GM18867 (cell line): ENCODE results near the gene DLG2.

ENCODE experiments used
- ATAC-seq: cut with Tn5 transposase; IDR thresholded peaks from one replicate; pipeline ENCODE4 v1.9.1; 2021; ENCODE audit warnings: mild to moderate bottlenecking, moderate library complexity; ENCODE audit not compliant: unreplicated experiment

Gene DLG2

DNA sequence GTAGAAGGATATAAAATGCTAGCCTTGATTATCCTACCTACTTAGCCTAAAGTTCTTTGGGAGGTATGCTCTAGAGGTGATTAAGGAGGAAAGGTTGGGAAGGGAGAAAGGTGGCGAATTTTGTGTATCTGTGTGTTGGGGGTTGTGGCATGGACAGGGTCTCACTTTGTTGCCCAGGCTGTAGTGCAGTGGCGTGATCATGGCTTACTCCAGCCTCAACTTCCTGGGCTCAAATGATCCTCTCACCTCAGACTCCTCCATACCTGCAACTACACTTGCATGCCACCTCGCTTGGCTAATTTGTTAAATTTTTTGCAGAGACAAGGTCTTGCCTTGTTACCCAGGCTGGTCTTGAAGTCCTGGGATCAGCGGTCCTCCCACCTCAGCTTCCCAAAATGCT is 1094.8 kb downstream of the DLG2 start:
- no peak for ATAC-seq

DNA sequence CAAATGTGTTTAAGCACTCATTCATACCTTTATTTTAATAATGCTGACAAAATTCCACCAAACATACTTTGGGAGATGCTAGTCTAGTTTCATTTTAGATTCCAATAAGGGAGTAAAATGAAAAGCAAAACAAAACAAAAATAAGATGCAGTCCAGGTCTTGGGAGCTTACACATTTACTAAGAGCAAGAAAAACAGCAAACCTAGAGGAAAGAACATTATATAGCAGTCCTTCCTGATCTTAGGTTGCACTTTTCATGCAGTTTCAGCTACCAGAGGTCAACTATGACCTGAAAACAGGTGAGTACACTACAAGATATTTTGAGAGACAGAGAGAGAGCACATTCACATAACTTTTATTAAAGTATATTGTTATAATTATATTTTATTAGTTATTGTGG is 1100.9 kb downstream of the DLG2 start:
- no peak for ATAC-seq

- ATAC-seq: no peak
Measured at GRCh38 chr11:84524422-84525051, 1102.6 kb downstream of the DLG2 start.

GRCh38 chr11:84522331-84522730 is 1104.8 kb downstream of the DLG2 start:
- no peak for ATAC-seq

DNA sequence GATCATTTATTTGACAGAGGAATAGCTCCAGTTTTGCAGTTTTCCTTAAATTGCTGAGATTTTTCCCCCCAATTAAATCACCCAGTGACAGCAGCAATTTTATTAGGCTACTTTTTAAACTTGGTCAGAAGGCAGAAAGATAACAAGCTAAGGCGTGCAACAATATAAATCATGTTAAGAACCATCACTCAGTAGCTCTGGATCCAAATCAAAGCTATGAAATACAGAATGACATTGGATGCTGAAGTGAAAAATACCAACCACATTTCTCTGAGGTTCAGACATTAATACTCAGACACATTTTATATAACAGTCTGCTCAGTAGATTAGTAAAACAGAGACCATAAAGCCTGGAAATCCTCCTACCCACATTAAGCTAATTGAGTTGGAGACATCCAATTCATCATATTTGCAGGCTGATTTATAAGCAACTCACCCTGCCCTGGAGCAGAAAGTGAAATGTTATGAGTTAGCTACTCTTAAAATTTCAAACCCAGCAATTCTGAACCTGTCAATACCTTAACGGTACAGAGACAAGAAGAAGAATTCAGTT is 1108.4 kb downstream of the DLG2 start:
- ATAC-seq: no peak

- ATAC-seq: no peak
Measured at GRCh38 chr11:84514436-84514835, 1112.7 kb downstream of the DLG2 start.

- no peak for ATAC-seq
Measured at GRCh38 chr11:84503503-84503902, 1123.6 kb downstream of the DLG2 start.

- no peak for ATAC-seq
Measured at GRCh38 chr11:84501750-84502149, 1125.4 kb downstream of the DLG2 start.

DNA sequence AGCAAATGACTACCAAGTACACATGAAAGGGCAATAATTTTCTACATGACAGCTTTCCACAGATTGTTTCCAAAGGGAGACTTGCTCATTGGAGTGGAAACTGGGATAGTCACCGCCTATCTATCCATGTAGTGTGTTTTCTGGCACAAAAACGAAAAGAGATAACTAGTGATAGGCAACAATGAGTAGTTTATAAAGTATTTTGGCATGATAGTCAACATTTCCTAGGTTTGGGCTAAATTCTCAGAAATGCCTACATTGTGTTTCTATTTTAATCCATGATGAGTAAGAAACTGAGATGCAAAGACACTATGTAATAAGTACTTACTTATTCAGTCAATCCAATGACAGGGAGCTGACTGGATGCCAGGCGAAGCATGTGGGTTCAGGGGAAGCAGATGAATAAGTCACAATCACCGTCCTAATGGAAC is 1129.1 kb downstream of the DLG2 start:
- no peak for ATAC-seq

DNA sequence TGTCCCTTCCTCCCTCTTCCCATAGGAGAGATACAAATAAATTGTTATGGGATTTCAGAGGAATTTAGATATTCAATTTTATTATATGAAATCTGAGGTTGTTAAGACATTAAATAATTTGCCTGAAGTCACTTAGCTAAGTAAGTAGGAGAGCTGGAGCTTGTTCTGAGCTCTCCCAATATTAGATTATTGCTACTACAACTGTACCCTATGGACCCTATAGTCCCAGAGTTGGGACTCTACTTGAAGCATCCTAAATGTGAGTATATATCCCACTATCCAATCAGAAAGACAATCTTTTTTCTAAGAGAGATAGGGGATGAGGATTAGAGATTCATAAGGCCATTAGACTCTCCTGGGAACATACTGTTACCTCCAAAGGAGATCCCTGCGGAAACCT is 1130.0 kb downstream of the DLG2 start:
- no peak for ATAC-seq

- no peak for ATAC-seq
Measured at GRCh38 chr11:84496122-84496521, 1131.0 kb downstream of the DLG2 start.

- ATAC-seq: no peak
Measured at GRCh38 chr11:84480131-84480530, 1147.0 kb downstream of the DLG2 start.

GRCh38 chr11:84476581-84476980 is 1150.6 kb downstream of the DLG2 start:
- ATAC-seq: no peak

DNA sequence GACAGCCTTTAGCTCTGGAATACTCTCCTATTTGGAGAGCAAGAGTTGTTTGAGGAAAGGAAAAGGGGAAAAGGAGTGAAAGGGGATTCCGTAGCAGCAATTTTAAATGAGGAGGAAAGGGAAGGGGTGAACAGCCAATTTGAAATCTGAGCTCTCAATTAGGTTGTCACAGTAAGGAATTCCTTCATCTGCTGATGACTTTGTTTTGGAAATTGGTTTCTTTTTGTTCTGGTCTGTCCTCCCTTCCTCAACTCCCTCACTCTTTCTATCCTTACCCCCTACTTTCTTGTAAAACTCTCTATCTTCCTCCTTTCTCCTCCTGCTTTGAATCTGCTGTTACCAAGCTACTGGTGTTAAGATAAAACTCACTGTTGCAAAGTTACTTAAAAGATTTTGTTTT is 1155.6 kb downstream of the DLG2 start:
- no peak for ATAC-seq

GRCh38 chr11:84468235-84468634 is 1158.9 kb downstream of the DLG2 start:
- ATAC-seq: no peak

GRCh38 chr11:84465040-84465439 is 1162.1 kb downstream of the DLG2 start:
- ATAC-seq: no peak

DNA sequence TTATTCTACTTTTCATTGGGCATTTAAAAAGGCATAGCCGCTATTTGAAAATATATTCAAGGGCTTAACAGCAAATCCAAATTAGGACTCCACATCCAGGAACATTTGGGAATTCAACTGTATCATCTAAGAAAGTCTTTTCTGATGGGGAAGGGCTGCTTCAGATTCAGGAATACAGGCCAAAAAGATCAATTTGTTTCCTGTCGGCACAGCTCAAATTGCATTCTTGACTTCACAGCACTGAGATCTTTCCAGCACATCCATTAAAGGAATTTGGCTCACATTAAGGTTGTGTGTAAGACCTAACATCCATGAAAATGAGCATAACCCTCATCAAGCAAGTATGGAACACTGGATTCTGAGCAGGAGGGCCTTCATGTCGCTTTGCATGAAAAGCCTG is 1171.5 kb downstream of the DLG2 start:
- ATAC-seq: no peak

GRCh38 chr11:84452211-84452610 is 1174.9 kb downstream of the DLG2 start:
- ATAC-seq: no peak

DNA sequence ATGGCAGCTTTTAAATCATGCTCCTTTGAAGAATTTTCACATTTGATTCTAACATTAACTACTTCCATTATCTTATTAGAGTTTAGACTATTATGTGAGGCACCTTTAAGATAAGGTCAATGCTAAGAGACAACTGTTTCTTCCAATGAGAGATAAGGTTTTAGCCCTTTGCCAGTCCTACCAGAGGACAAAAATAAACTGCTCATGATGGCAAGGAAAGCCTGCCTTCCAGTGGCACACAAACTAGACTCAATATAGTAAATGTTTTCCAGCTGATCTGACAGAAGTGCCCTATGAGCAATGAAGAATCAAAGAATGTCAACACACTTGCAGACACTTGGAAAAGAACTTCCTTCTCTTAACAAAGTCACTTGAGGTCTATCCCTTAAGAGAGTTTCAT is 1188.6 kb downstream of the DLG2 start:
- no peak for ATAC-seq

DNA sequence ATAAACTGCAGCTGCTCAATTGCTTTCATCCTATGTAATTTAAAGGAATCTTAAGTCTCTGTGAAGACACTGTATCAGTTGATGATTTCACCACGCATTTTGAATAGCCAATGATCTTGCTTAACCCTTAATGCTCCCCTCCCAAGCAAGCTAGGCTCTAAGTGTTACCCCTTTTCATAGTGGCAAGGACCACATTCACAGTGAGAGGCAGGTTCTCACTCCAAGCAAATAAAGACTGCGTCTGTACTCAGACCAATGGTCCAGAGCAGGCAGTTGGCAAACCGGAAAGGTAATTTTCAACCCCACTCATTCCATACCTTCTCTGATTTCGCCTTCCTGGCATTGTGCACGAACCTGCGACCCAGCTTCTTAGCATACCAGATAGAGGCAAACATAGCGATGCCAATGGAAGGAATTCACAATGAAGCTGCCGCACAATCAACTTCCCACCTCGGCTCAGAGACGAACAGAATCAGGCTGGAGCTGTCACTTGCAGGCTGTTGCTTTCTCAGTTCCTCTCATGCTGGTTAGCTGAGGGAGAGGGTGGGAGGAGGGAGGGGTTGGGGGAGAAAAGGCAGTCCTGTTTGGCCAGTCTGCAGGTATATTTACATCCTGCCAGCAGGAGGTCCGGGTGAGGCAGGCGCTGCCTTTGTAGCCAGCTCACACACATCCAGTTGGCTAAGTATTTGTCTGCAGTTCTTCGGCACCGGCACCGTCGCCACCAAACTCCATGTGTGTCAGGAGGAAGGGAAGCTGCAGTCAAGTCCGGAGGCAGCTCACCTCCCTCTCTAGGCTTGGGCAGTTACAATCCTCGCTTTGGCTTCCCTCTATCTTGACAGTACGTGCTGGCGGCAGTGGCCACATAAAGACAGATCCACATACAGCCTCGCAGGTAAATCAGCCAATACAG is 1189.8 kb downstream of the DLG2 start:
- ATAC-seq: peak; percentile 92

- ATAC-seq: no peak
Measured at GRCh38 chr11:84430661-84431060, 1196.5 kb downstream of the DLG2 start.

DNA sequence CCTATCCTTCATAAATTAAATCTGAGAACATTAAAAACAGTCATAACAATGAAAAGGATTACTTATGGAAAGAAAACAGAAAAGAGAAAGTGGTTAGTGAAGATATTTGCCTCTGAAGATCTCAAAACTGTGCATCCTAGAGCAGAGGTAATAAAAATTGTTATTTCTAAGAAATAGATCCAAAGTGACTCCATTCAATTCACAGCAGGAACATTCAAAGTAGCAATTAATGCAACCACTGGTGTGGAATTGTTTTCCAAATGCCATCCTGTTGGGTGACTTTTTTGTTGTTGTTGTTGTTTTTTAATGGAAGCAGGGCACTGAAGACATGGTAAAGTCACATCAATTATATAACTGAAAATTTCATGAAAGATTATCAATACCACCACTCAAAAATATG is 1201.5 kb downstream of the DLG2 start:
- ATAC-seq: no peak
